Measurements from ENCODE around the gene IFI16.

GRCh38 chr1:159009287-159009686 is 420 bp upstream of the IFI16 start:
- TF ChIP-seq, protein P1, sequence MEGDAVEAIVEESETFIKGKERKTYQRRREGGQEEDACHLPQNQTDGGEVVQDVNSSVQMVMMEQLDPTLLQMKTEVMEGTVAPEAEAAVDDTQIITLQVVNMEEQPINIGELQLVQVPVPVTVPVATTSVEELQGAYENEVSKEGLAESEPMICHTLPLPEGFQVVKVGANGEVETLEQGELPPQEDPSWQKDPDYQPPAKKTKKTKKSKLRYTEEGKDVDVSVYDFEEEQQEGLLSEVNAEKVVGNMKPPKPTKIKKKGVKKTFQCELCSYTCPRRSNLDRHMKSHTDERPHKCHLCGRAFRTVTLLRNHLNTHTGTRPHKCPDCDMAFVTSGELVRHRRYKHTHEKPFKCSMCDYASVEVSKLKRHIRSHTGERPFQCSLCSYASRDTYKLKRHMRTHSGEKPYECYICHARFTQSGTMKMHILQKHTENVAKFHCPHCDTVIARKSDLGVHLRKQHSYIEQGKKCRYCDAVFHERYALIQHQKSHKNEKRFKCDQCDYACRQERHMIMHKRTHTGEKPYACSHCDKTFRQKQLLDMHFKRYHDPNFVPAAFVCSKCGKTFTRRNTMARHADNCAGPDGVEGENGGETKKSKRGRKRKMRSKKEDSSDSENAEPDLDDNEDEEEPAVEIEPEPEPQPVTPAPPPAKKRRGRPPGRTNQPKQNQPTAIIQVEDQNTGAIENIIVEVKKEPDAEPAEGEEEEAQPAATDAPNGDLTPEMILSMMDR (IDR thresholded peaks at IDR 0.05) = no peak
- TF ChIP-seq POLR2A (IDR thresholded peaks at IDR 0.05) = no peak

Measured in upper lobe of left lung (tissue), 4 donors.